ENCODE data around the gene PIH1D1. TPM values are rescaled to one million over a fixed set of nuclear protein-coding genes. Genes with fewer than 3 reads are reported as not detected.

The PIH1D1 gene
- total and polyA plus RNA-seq, 2 donors (not counting 3 experiments of a cell fraction or from before 2014, with no cell fraction given), result 83.2 to 86.9 TPM

- Histone ChIP-seq H3K4me1 (ENCODE audit: control insufficient read depth, extremely low read depth, insufficient read depth, low read length) (no peaks in the 10 kb centered on the region), H2AFZ (ENCODE audit: low read depth, low read length) (no peak overlapping the region), H3K4me3 (replicated peaks in 1 of 3; ENCODE audit: insufficient read depth in 1 of 3, low read depth in 1 of 3, low read length in 3 of 3) (no peak overlapping the region), H3K9me3 (replicated peaks; ENCODE audit: control insufficient read depth, insufficient read depth, low read length) (no peaks in the 10 kb centered on the region), H4K20me1 (replicated peaks; ENCODE audit: control insufficient read depth, extremely low read depth, insufficient read depth, low read length) (no peaks in the 10 kb centered on the region), H3K36me3 (ENCODE audit: control insufficient read depth in 2 of 2, extremely low read depth in 1 of 2, insufficient read depth in 2 of 2, low read length in 2 of 2) (no peaks in the 10 kb centered on the region), H3K9me1 (replicated peaks; ENCODE audit: control insufficient read depth, extremely low read depth, insufficient read depth, low read length) (no peaks in the 10 kb centered on the region), H3K27me3 (ENCODE audit: control insufficient read depth in 2 of 2, insufficient read depth in 2 of 2, low read length in 2 of 2) (peaks cover 65 to 87% of the 10 kb centered on the region in 2 experiments), H3K4me2 (ENCODE audit: insufficient read depth, low read length) (no peak overlapping the region), H3K9ac (replicated peaks; ENCODE audit: extremely low read depth, insufficient read depth, low read length) (no peak overlapping the region), H3K27ac (ENCODE audit: insufficient read depth, low read depth, low read length) (no peak overlapping the region), H3K79me2 (ENCODE audit: control insufficient read depth, insufficient read depth, low read length) (no peaks in the 10 kb centered on the region)
- DNase-seq (ENCODE audit: low read depth, low spot score) (no peak), FAIRE-seq (no peak)
- no TSS peak for BruUV-seq (replicated peaks)
- intact Hi-C loops (cut with micrococcal nuclease) (no loop called here), dilution Hi-C loops (cut with MboI; ENCODE audit: extremely low pct_ligation_motif_present, low sequenced_read_pairs) (no loop called here)
- ChIA-PET POLR2A (no interaction called here), CTCF (interaction anchor here (1.0 kb wide), 1 partner anchor 11 kb away, joined by 3 read pairs; no protein-coding TSS in a partner anchor)
- TF ChIP-seq MYC (IDR thresholded peaks at IDR 0.05; ENCODE audit: low read depth, low read length), result no peak
- no peak for TF ChIP-seq EZH2 (IDR thresholded peaks at IDR 0.05; ENCODE audit: borderline replicate concordance, low read depth, low read length, severe bottlenecking)
- no peak for TF ChIP-seq POLR2A (IDR thresholded peaks at IDR 0.05; ENCODE audit: low read depth, low read length)
These were observed 29.8 kb downstream of the PIH1D1 start for GRCh38 chr19:49421878-49422202.

GRCh38 chr19:49421039-49421877, 30.4 kb downstream of the PIH1D1 start:
- H3K4me2 ChIP-seq (ENCODE audit: insufficient read depth, low read length), result no peak overlapping the region
- DNase-seq (ENCODE audit: low read depth, low spot score) (peak; percentile 50), FAIRE-seq (peak; percentile 62)
- H4K20me1 ChIP-seq (replicated peaks; ENCODE audit: control insufficient read depth, extremely low read depth, insufficient read depth, low read length), result no peaks in the 10 kb centered on the region
- no TSS peak for BruUV-seq (replicated peaks)
- peaks cover 60 to 81% of the 10 kb centered on the region in 2 experiments for H3K27me3 ChIP-seq (ENCODE audit: control insufficient read depth in 2 of 2, insufficient read depth in 2 of 2, low read length in 2 of 2)
- H3K79me2 ChIP-seq (ENCODE audit: control insufficient read depth, insufficient read depth, low read length), result no peaks in the 10 kb centered on the region
- dilution Hi-C loops (cut with MboI; ENCODE audit: extremely low pct_ligation_motif_present, low sequenced_read_pairs) (no loop called here), intact Hi-C loops (cut with micrococcal nuclease) (no loop called here)
- no peaks in the 10 kb centered on the region for H3K4me1 ChIP-seq (ENCODE audit: control insufficient read depth, extremely low read depth, insufficient read depth, low read length)
- H3K9ac ChIP-seq (replicated peaks; ENCODE audit: extremely low read depth, insufficient read depth, low read length), result no peak overlapping the region
- H2AFZ ChIP-seq (ENCODE audit: low read depth, low read length), result no peak overlapping the region
- H3K36me3 ChIP-seq (ENCODE audit: control insufficient read depth in 2 of 2, extremely low read depth in 1 of 2, insufficient read depth in 2 of 2, low read length in 2 of 2), result no peaks in the 10 kb centered on the region
- no peak overlapping the region for H3K27ac ChIP-seq (ENCODE audit: insufficient read depth, low read depth, low read length)
- H3K4me3 ChIP-seq (replicated peaks in 1 of 3; ENCODE audit: insufficient read depth in 1 of 3, low read depth in 1 of 3, low read length in 3 of 3), result no peak overlapping the region
- ChIA-PET CTCF (interaction anchor here (1.2 kb wide), 1 partner anchor 22 kb away, joined by 4 read pairs; no protein-coding TSS in a partner anchor), POLR2A (no interaction called here)
- TF ChIP-seq CTCF (IDR thresholded peaks at IDR 0.05; ENCODE audit: extremely low read depth in 1 of 2, insufficient read depth in 1 of 2, low read depth in 1 of 2, low read length in 2 of 2) (no peak), EZH2 (IDR thresholded peaks at IDR 0.05; ENCODE audit: borderline replicate concordance, low read depth, low read length, severe bottlenecking) (peak; percentile 83)
- no peaks in the 10 kb centered on the region for H3K9me3 ChIP-seq (replicated peaks; ENCODE audit: control insufficient read depth, insufficient read depth, low read length)
- no peaks in the 10 kb centered on the region for H3K9me1 ChIP-seq (replicated peaks; ENCODE audit: control insufficient read depth, extremely low read depth, insufficient read depth, low read length)

Measured in endothelial cell of umbilical vein (primary cell).